GM23338 (cell line): ENCODE measurements around the gene USF2. TPM values are rescaled to one million over a fixed set of nuclear protein-coding genes. Genes with fewer than 3 reads are reported as not detected.

Source experiments
- ATAC-seq: fragments of 200-7000 bp; cut with Tn5 transposase; 3 replicates; pipeline ENCODE4 v1.9.1; 2020
- DNase-seq: peaks from one replicate; pipeline ENCODE4 v3.0.0-alpha.2; 2015; ENCODE audit warnings: low spot score
- H2AFZ ChIP-seq: fragments of 200-600 bp; sonication (generic); 2 replicates; pipeline ENCODE4 v1.8.0; 2016; ENCODE audit warnings: antibody characterized with exemption, mild to moderate bottlenecking, moderate library complexity
- H3F3A ChIP-seq: fragments of 200-600 bp; sonication (generic); replicated peaks from 2 replicates; pipeline ENCODE4 v1.8.0; 2017; ENCODE audit warnings: antibody characterized with exemption, mixed run types, low read depth
- H3K27ac ChIP-seq: fragments of 200-600 bp; sonication (generic); 2 replicates; pipeline ENCODE4 v1.6.1; 2016; ENCODE audit warnings: low read depth
- H3K27me3 ChIP-seq: fragments of 200-600 bp; sonication (generic); 2 replicates; pipeline ENCODE4 v1.8.0; 2016; ENCODE audit warnings: mild to moderate bottlenecking, mixed run types, moderate library complexity; ENCODE audit not compliant: insufficient read depth
- H3K36me3 ChIP-seq: fragments of 200-600 bp; sonication (generic); 2 replicates; pipeline ENCODE4 v1.8.0; 2016; ENCODE audit warnings: mild to moderate bottlenecking; ENCODE audit not compliant: insufficient read depth
- H3K4me1 ChIP-seq: fragments of 200-600 bp; sonication (generic); 2 replicates; pipeline ENCODE4 v1.8.0; 2016; ENCODE audit warnings: mild to moderate bottlenecking, moderate library complexity; ENCODE audit not compliant: insufficient read depth
- H3K4me2 ChIP-seq: fragments of 200-600 bp; sonication (generic); 2 replicates; pipeline ENCODE4 v1.7.1; 2017; ENCODE audit warnings: mixed run types
- H3K4me3 ChIP-seq: fragments of 200-600 bp; sonication (generic); 2 replicates; pipeline ENCODE4 v1.6.1; 2016; ENCODE audit warnings: mixed run types
- H3K79me2 ChIP-seq: fragments of 200-600 bp; sonication (generic); replicated peaks from 2 replicates; pipeline ENCODE4 v1.8.0; 2017; ENCODE audit warnings: mild to moderate bottlenecking; ENCODE audit not compliant: insufficient read depth
- H3K9me2 ChIP-seq: fragments of 200-600 bp; sonication (generic); 2 replicates; pipeline ENCODE4 v1.8.0; 2017; ENCODE audit not compliant: insufficient read depth
- H4K20me1 ChIP-seq: fragments of 200-600 bp; sonication (generic); replicated peaks from 2 replicates; pipeline ENCODE4 v1.8.0; 2017; ENCODE audit warnings: mild to moderate bottlenecking; ENCODE audit not compliant: insufficient read depth
- H3K27ac Mint-ChIP-seq: 2 replicates; pipeline ENCODE4 v1.8.0; 2020; ENCODE audit warnings: inconsistent platforms, mild to moderate bottlenecking, moderate library complexity, mixed read lengths
- H3K27me3 Mint-ChIP-seq: 3 replicates; pipeline ENCODE4 v1.8.0; 2022; ENCODE audit warnings: low read depth, mild to moderate bottlenecking, moderate library complexity, mixed read lengths, inconsistent platforms; ENCODE audit not compliant: insufficient read depth, poor library complexity
- H3K36me3 Mint-ChIP-seq: 3 replicates; pipeline ENCODE4 v1.8.0; 2021; ENCODE audit warnings: low read depth, mild to moderate bottlenecking, inconsistent platforms, moderate library complexity, mixed read lengths
- H3K4me1 Mint-ChIP-seq: 3 replicates; pipeline ENCODE4 v1.8.0; 2020; ENCODE audit warnings: mild to moderate bottlenecking, inconsistent platforms, mixed read lengths
- H3K4me3 Mint-ChIP-seq: 3 replicates; pipeline ENCODE4 v1.8.0; 2021; ENCODE audit warnings: moderate library complexity, mild to moderate bottlenecking, inconsistent platforms, mixed read lengths
- H3K9me3 Mint-ChIP-seq: 3 replicates; pipeline ENCODE4 v1.8.0; 2020; ENCODE audit warnings: moderate library complexity, mild to moderate bottlenecking, inconsistent platforms, mixed read lengths
- CREB1 ChIP-seq: fragments of 250-450 bp; sonication (Bioruptor Pico); IDR thresholded peaks from 2 replicates; pipeline ENCODE4 v1.5.0; 2020; ENCODE audit warnings: low read depth, mild to moderate bottlenecking, moderate library complexity
- ETS1 ChIP-seq: IDR thresholded peaks from 2 replicates; pipeline ENCODE4 v1.6.1; 2016; ENCODE audit warnings: antibody characterized with exemption
- EZH2 ChIP-seq: fragments of 200-600 bp; sonication (generic); IDR thresholded peaks from one replicate; pipeline ENCODE4 v1.8.0; 2017; ENCODE audit warnings: antibody characterized with exemption, mild to moderate bottlenecking, low read depth; ENCODE audit not compliant: unreplicated experiment
- EZH2phosphoT487 ChIP-seq: fragments of 200-600 bp; sonication (generic); IDR thresholded peaks from one replicate; pipeline ENCODE4 v1.8.1; 2018; ENCODE audit warnings: antibody characterized with exemption; ENCODE audit not compliant: unreplicated experiment
- JUNB ChIP-seq: IDR thresholded peaks from one replicate; pipeline ENCODE4 v1.6.1; 2016; ENCODE audit warnings: antibody characterized with exemption; ENCODE audit not compliant: unreplicated experiment
- NANOG ChIP-seq: IDR thresholded peaks from 2 replicates; pipeline ENCODE4 v1.6.1; 2016; ENCODE audit warnings: antibody characterized with exemption, borderline replicate concordance
- POLR2AphosphoS5 ChIP-seq: IDR thresholded peaks from 2 replicates; pipeline ENCODE4 v1.6.1; 2016; ENCODE audit warnings: antibody characterized with exemption, low read depth
- REST ChIP-seq: IDR thresholded peaks from one replicate; pipeline ENCODE4 v1.6.1; 2018; ENCODE audit warnings: antibody characterized with exemption; ENCODE audit not compliant: unreplicated experiment
- STAT1 ChIP-seq: IDR thresholded peaks from one replicate; pipeline ENCODE4 v1.6.1; 2016; ENCODE audit warnings: antibody characterized with exemption; ENCODE audit not compliant: unreplicated experiment
- ZNF114 ChIP-seq: fragments of 250-450 bp; sonication (Bioruptor Pico); IDR thresholded peaks from 2 replicates; pipeline ENCODE4 v1.5.0; 2020; ENCODE audit warnings: mild to moderate bottlenecking, moderate library complexity
- ZNF331 ChIP-seq: fragments of 250-450 bp; sonication (Bioruptor Pico); IDR thresholded peaks from 2 replicates; pipeline ENCODE4 v1.5.0; 2020; ENCODE audit warnings: low read depth, mild to moderate bottlenecking, moderate library complexity
- polyA plus RNA-seq: library from polyadenylated mRNA; unstranded; fragments of >200 nt; fragmentation: Nextera tagmentation; extraction: Ambion mirVana; gene quantifications from 2 replicates; pipeline ENCODE4 v1.2.1, GENCODE V29; 2016
- total RNA-seq: library from RNA; depleted of rRNA; stranded (reverse); fragments of >200 nt; shearing (Covaris generic); gene quantifications from 2 replicates; pipeline ENCODE4 v1.2.3, GENCODE V29; 2014
- TF ChIP-seq, protein P1 (sequence below): fragments of 250-450 bp; sonication (Bioruptor Pico); IDR thresholded peaks from 2 replicates; pipeline ENCODE4 v1.5.0; 2020; ENCODE audit warnings: mild to moderate bottlenecking, moderate library complexity
- TF ChIP-seq, protein P2 (sequence below), 2 experiments: fragments of 200-600 bp in 1 of 2; sonication (generic) in 1 of 2; conservative IDR thresholded peaks; 2 replicates each; pipeline versions ENCODE4 v1.5.1 to v1.6.1; 2016 to 2017; ENCODE audit warnings: antibody characterized with exemption in 2 of 2, low read depth in 2 of 2, mild to moderate bottlenecking in 2 of 2, moderate library complexity in 1 of 2

Gene USF2
- total and polyA plus RNA-seq, 2 experiments from 2014 or later, result 28.9 to 60.5 TPM

DNA sequence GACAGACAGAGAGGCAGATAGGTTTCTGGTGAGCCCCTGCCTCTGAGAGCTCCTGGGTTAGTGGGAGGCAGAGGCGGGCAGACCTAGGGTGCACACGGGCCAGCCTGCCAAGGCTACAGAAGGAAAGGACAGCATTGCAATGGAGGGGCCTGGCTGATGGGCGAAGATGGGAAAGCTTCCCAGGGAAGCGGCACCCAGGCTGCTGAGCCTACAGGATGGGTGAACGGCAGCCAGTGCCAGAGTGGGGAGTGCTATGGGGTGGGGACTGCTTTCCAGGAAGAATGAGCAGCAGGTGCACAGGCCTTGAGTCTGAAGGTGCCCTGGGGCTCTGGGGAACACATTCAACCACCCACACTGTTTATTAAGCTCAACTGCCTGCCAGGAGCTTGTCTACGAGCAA is 22.5 kb downstream of the USF2 start:
- DNase-seq, result no peak
- peaks cover 13% of the 10 kb centered on the region for H3K4me1 Mint-ChIP-seq
- H3K4me1 ChIP-seq, result peaks cover 25% of the 10 kb centered on the region
- no peak overlapping the region for H3K4me3 Mint-ChIP-seq
- H4K20me1 ChIP-seq, result no peaks in the 10 kb centered on the region
- no peaks in the 10 kb centered on the region for H3K27me3 ChIP-seq
- no peak overlapping the region for H3K27ac Mint-ChIP-seq
- no peaks in the 10 kb centered on the region; the same call in 1 of the 2 replicates for H3F3A ChIP-seq
- H3K9me3 Mint-ChIP-seq, result no peaks in the 10 kb centered on the region
- no peak overlapping the region for H3K4me2 ChIP-seq
- H3K27me3 Mint-ChIP-seq, result peaks cover 17% of the 10 kb centered on the region
- H3K36me3 Mint-ChIP-seq, result no peaks in the 10 kb centered on the region
- H3K79me2 ChIP-seq, result no peaks in the 10 kb centered on the region
- no peak overlapping the region for H3K4me3 ChIP-seq
- H2AFZ ChIP-seq, result no peak overlapping the region
- TF ChIP-seq STAT1 (no peak), REST (no peak), CREB1 (CRISPR knock-in tag) (no peak), NANOG (no peak), ZNF114 (no peak), JUNB (no peak), ETS1 (no peak), POLR2AphosphoS5 (no peak), EZH2 (no peak), ZNF331 (CRISPR knock-in tag) (no peak), EZH2phosphoT487 (no peak)
- TF ChIP-seq, protein P1, sequence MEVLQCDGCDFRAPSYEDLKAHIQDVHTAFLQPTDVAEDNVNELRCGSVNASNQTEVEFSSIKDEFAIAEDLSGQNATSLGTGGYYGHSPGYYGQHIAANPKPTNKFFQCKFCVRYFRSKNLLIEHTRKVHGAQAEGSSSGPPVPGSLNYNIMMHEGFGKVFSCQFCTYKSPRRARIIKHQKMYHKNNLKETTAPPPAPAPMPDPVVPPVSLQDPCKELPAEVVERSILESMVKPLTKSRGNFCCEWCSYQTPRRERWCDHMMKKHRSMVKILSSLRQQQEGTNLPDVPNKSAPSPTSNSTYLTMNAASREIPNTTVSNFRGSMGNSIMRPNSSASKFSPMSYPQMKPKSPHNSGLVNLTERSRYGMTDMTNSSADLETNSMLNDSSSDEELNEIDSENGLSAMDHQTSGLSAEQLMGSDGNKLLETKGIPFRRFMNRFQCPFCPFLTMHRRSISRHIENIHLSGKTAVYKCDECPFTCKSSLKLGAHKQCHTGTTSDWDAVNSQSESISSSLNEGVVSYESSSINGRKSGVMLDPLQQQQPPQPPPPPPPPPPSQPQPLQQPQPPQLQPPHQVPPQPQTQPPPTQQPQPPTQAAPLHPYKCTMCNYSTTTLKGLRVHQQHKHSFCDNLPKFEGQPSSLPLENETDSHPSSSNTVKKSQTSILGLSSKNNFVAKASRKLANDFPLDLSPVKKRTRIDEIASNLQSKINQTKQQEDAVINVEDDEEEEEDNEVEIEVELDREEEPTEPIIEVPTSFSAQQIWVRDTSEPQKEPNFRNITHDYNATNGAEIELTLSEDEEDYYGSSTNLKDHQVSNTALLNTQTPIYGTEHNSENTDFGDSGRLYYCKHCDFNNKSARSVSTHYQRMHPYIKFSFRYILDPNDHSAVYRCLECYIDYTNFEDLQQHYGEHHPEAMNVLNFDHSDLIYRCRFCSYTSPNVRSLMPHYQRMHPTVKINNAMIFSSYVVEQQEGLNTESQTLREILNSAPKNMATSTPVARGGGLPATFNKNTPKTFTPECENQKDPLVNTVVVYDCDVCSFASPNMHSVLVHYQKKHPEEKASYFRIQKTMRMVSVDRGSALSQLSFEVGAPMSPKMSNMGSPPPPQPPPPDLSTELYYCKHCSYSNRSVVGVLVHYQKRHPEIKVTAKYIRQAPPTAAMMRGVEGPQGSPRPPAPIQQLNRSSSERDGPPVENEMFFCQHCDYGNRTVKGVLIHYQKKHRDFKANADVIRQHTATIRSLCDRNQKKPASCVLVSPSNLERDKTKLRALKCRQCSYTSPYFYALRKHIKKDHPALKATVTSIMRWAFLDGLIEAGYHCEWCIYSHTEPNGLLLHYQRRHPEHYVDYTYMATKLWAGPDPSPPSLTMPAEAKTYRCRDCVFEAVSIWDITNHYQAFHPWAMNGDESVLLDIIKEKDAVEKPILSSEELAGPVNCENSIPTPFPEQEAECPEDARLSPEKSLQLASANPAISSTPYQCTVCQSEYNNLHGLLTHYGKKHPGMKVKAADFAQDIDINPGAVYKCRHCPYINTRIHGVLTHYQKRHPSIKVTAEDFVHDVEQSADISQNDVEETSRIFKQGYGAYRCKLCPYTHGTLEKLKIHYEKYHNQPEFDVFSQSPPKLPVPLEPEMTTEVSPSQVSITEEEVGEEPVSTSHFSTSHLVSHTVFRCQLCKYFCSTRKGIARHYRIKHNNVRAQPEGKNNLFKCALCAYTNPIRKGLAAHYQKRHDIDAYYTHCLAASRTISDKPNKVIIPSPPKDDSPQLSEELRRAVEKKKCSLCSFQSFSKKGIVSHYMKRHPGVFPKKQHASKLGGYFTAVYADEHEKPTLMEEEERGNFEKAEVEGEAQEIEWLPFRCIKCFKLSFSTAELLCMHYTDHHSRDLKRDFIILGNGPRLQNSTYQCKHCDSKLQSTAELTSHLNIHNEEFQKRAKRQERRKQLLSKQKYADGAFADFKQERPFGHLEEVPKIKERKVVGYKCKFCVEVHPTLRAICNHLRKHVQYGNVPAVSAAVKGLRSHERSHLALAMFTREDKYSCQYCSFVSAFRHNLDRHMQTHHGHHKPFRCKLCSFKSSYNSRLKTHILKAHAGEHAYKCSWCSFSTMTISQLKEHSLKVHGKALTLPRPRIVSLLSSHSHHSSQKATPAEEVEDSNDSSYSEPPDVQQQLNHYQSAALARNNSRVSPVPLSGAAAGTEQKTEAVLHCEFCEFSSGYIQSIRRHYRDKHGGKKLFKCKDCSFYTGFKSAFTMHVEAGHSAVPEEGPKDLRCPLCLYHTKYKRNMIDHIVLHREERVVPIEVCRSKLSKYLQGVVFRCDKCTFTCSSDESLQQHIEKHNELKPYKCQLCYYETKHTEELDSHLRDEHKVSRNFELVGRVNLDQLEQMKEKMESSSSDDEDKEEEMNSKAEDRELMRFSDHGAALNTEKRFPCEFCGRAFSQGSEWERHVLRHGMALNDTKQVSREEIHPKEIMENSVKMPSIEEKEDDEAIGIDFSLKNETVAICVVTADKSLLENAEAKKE (CRISPR knock-in tag), result no peak
- TF ChIP-seq, protein P2, sequence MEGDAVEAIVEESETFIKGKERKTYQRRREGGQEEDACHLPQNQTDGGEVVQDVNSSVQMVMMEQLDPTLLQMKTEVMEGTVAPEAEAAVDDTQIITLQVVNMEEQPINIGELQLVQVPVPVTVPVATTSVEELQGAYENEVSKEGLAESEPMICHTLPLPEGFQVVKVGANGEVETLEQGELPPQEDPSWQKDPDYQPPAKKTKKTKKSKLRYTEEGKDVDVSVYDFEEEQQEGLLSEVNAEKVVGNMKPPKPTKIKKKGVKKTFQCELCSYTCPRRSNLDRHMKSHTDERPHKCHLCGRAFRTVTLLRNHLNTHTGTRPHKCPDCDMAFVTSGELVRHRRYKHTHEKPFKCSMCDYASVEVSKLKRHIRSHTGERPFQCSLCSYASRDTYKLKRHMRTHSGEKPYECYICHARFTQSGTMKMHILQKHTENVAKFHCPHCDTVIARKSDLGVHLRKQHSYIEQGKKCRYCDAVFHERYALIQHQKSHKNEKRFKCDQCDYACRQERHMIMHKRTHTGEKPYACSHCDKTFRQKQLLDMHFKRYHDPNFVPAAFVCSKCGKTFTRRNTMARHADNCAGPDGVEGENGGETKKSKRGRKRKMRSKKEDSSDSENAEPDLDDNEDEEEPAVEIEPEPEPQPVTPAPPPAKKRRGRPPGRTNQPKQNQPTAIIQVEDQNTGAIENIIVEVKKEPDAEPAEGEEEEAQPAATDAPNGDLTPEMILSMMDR (conservative IDR thresholded peaks at IDR 0.05; ENCODE audit: low read depth in 2 of 2), result no peak
- ATAC-seq, result no peak
- H3K27ac ChIP-seq, result no peak overlapping the region
- no peaks in the 10 kb centered on the region for H3K9me2 ChIP-seq
- no peaks in the 10 kb centered on the region for H3K36me3 ChIP-seq
